NCI-H2196 (cell line): ENCODE measurements around the gene SBNO1.
"Not testable (repeated sequence)": the region's sequence is repeated elsewhere in the genome, so short reads cannot be mapped to it uniquely, and the experiment has no call there.

Experiments used
- DNase-seq: peaks from one replicate; lab custom pipeline; 2025; ENCODE audit not compliant: unreplicated experiment; lab: John Stamatoyannopoulos, UW

The SBNO1 gene

DNA sequence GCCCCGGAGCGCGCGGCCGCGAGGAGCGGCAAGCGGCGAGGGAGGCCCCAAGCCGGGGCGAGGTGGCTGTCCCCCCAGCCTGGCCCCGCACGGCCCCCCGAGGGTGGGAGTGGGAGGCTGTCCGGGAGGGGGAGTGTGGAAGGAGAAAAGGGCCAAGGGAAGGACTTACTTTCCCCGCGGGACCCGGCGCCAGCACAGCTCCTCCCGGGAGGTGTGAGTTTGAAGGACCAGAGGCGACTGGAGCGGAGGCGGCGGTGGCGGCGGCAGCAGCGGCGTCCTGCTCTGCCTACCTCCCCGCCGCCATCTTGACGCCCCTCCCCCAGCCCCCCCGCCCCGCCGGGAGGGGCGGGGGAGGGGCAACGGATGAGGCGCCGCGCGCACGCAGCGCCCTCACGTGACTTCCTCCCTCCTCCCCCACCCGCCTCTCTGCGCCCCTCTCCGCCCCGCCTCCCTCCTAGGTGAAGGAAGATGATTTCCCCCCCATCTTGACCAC is at the start of gene SBNO1:
SBNO1 (minus strand) TSS at position 316 of the 493 bp plus-strand sequence. CDS start 14,406 bp downstream, outside the sequence.
- DNase-seq: peak; percentile 90

- DNase-seq: no peak
Observed at GRCh38 chr12:123410041-123410412, 45.4 kb upstream of the SBNO1 start.

DNA sequence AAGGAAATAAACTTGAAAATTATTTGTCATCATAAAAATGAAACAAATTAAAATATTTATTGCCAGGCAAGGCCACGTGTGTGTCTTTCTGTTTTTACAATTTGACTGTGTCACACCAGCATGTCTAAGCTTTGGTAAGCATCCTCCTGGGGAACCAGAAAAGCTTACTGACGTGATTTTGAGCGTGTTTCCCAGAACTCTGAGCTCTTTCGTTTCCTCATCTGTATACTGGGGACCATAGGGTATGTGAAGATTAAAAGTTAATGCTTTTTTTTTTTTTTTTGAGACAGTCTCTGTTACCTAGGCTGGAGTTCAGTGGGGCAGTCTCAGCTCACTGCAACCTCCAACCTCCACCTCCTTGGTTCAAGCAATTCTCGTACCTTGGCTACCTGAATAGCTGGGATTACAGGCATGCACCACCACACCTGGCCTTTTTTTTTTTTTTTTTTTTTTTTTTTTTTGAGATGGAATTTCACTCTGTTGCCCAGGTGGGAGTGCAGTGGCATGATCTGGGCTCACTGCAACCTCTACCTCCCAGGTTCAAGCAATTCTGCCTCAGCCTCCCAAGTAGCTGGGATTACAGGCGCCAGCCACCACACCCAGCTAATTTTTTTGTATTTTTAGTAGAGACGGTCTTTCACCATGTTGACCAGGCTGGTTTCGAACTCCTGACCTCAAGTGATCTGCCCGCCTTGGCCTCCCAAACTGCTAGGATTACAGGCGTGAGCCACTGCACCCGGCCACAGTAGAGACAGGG is 44.8 kb upstream of the SBNO1 start:
- not testable (repeated sequence) for DNase-seq

DNA sequence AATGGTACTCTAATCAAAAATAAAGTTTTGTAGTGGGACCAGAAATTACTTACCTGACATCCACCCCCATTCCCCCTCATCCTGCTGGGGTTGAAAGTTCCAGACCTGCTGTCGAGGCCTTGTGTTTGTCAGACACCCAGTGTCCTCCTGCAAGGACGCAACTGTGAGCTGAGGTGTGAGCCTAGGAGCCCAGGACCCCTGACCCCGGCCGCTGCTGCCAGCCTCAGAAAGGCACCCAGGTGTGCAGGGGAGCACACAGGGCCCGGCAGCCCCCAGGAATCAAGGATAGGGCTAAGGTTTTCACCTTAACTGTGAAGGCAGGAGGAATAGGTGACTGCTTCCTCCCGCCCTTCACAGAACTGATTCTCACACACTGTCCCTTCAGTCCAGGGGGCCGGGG is 44.0 kb upstream of the SBNO1 start:
- not testable (repeated sequence) for DNase-seq

DNA sequence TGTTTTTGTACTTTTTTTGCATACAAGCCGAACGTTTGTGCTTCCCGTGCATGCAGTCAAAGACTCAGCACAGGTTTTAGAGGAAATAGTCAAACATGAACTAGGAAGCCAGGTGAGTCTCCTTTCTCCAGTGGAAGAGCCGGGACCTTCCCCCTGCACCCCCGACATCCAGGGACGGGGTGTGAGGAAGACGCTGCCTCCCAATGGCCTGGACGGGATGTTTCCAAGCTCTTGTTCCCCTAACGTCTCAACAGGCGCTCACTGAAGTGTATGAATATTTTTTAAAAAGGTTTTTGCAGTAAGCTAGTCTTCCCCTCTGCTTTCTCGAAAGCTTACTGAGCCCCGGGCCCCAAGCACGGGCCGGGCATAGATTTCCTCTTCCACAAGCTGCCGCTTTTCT is 43.3 kb upstream of the SBNO1 start:
- not testable (repeated sequence) for DNase-seq

GRCh38 chr12:123407269-123407668 is 42.6 kb upstream of the SBNO1 start:
- DNase-seq: not testable (repeated sequence)

DNA sequence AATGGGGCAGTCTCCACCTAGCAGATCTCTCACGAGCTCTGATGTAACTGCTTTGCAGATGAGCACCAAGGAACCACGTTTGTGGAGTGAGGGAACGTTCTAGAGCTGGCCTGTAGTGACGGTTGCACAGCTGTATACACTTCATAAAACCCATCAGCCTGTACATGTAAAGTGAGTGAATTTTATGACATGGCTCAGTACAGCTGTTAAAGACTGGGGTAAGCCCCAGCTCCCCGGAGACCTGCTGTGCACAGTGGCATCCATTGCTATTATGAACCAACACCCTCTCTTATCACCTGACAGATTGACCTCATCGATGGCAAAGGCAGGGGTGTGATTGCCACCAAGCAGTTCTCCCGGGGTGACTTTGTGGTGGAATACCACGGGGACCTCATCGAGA is 39.9 kb upstream of the SBNO1 start:
- no peak for DNase-seq

DNA sequence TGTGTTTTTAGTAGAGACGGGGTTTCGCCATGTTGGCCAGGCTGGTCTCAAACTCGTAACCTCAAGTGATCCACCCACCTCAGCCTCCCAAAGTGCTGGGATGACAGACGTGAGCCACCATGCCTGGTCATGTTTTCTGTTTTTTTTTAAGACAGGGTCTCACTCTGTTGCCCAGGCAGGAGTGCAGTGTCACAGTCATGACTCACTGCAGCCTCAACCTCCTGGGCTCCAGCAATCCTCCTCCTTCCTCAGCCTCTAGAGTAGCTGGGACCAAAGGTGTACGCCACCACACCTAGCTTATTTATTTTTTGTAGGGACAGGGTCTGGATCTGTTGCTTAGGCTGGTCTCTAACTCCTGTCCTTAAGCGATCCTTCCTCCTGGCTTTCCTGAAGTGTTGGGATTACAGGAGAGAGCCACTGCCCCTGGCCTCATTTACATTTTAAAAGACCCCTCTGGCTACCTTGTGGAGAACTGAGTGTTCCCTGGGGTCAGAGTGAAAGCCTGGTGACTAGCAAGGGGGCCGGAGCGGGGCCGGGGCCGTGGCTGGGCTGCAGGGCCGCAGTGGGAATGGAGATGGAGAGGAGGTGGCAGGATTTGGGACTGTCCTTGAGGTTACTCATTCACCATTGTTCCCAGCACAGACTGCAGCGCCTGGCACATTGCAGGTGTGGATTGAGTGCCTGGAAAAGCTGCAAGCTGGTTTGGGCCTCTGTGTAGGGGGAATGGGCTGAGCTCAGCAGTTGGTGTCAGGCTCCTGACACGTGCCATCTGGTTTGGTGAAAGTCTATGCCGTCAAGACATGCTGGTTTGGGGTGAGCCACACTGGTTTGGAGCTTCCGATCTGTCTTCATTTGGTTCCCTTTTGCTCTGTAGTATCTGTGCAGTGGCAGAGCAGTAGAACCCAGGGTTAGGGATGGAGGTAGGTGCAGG is 37.4 kb upstream of the SBNO1 start:
- DNase-seq: no peak

- no peak for DNase-seq
Observed at GRCh38 chr12:123399255-123399617, 34.6 kb upstream of the SBNO1 start.

- DNase-seq: no peak
Observed at GRCh38 chr12:123398550-123399254, 34.1 kb upstream of the SBNO1 start.

DNA sequence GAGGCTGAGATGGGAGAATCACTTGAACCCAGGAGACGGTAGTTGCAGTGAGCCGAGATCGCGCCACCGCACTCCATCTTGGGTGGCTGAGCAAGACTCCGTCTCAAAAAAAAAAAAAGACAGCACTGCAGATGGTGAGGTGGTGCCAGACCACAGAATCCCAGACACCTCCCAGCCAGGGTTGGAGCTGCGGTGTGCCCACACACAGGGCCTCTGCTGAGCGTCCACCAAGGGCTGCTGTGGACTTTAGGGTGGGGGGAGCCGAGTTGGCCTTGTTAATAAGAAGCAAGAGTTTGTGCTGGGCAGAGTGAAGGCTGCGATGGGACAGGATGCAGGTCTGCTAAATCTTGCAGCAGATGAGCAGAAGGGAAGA is 33.5 kb upstream of the SBNO1 start:
- DNase-seq: no peak

DNA sequence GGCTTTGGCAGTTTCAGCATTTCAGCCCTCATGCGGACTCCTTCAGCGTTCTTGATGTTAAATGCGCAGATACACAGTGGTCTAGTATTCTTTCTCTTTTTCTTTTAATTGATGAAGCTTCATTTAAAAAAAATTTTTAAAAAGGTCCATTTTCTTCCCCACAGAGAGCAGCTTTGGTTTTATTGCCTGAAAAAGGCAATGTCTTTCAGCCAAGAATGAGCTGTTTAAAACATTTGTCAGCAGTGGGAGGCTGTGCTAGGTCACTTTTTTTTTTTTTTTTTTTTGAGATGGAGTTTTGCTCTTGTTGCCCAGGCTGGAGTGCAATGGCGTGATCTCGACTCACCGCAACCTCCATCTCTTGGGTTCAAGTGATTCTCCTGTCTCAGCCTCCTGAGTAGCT is 32.8 kb upstream of the SBNO1 start:
- DNase-seq: no peak

- no peak for DNase-seq
Observed at GRCh38 chr12:123396954-123397353, 32.3 kb upstream of the SBNO1 start.

- no peak for DNase-seq
Observed at GRCh38 chr12:123396543-123396942, 31.9 kb upstream of the SBNO1 start.

- DNase-seq: no peak
Observed at GRCh38 chr12:123395236-123395635, 30.6 kb upstream of the SBNO1 start.

GRCh38 chr12:123393747-123394146 is 29.1 kb upstream of the SBNO1 start:
- no peak for DNase-seq

- DNase-seq: no peak
Observed at GRCh38 chr12:123391546-123392343, 27.1 kb upstream of the SBNO1 start.

- DNase-seq: no peak
Observed at GRCh38 chr12:123390498-123391426, 26.1 kb upstream of the SBNO1 start.

DNA sequence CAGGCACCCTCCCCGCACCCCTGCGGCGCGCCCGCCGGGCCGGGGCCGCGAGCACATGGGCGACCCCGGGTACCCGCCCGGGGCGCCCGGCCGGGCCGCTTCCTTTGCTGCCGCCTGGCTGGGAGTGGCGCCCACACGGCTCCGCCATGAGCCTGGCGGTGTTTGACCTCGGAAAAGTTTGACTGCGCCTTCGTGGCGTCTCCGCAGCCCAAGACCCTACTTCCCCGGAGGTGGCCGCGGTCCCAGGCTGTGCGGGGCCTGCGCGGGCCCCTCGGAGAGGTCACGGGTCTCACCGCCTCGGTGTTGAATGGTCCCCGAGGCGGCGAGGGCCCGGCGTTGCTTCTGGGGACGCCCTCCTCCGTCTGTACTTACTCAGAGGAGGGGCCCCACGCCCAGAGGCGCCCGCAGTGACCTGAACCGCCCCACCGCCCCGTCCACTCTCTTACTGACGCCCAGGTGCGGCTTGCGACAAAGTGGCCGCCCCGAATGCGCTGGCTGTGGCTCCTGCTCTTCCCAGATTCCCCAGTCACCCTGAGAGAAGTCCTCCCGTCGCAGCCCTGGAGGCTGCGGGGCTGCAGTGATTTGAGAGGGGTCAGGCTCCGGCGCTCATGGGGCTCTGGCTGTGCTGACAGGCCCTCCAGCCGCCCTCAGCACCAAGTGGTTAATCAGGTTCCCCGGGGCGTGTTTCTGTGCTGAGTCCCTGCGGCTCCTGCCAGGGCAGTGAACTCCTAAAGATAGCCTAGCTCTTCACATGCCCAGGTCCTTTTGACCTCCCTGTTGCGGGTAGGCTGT is 25.1 kb upstream of the SBNO1 start:
- no peak for DNase-seq
